Measurements from ENCODE around the gene RGMA.
"Not testable (repeated sequence)": the region's sequence is repeated elsewhere in the genome, so short reads cannot be mapped to it uniquely, and the experiment has no call there.

The RGMA gene

DNA sequence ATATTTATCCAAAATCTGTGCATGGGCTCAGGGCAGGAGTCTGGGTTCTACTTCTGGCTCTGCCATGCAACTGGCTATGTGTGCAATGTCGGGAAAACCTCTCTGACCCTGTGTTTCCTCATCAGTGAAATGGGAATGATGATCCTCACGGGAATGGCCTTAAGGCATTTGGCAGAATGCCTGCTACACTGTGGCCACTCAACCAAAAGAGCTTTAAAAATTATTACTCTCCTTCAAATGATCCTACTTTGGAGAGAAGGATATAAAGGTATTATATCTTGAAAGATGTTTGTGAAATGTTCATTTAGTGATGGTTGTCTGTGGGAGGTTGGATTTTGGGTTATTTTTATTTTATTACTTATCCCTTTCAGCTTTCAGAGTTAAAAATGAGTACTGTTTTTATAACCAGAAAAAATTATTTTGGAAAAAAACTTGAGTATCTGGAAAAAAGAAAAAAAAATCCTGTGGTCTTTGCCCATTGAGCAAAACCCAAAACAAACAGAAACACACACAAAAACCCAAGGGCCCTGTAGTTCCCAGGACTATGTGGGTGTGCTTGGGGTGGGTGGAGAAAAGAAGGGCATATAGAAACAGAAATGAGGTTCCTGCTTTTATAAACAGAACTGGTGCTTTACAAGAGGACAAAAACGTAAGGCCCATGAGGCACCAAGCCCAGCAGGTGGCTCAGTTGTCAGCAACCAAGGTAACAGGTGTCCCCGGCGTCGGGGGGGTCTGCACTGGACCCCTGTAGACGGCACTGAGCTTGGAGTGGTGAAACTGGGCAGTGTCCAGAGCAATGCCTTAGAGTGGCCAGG lies 22.0 kb downstream of the RGMA start:
- no peak for DNase-seq (ENCODE audit: low read depth in 2 of 2)

DNA sequence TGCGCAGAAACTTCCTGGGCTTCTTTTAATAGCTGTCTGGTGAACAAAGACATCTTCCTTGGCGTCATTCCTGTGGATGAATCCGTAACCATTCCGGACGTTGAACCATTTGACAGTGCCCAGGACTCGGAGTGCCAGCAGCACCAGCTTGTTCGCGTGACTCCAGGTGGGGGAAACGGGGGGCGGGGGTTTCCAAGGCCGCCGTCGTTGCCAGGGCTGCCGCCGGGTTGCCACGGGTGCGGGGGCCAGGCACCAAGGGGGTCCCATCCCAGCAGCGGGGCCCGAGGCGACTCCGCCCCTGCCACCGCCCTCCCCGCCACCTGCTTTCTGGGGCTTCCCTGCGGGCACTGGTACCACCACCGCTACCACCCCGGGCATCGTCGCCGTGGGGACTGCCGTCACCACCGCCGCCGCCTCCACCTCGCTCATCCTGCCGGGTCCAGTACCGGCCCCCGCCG lies 22.8 kb downstream of the RGMA start:
- DNase-seq (ENCODE audit: low read depth in 2 of 2) = no peak

DNA sequence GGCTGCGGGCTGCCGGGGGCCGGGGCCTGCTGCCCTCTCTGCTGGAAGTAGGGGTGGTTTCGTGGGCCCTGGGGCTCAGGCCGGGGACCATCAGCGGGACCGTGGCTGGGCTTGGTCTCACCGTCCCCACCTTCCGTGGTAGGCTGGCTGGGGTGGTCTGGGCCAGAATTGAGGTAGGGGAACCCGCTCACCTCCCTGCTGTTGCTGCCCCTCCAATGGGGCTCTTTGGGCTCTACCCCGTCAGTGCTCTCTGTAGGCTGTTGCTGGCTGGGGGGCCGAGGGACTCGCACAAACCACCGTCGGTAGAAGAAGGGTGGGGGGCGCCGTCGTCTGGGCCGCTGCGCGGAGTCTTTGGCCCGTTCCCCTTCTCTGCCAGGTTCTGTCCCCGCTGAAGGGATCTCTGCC lies 23.4 kb downstream of the RGMA start:
- no peak for DNase-seq (ENCODE audit: low read depth in 2 of 2)

DNA sequence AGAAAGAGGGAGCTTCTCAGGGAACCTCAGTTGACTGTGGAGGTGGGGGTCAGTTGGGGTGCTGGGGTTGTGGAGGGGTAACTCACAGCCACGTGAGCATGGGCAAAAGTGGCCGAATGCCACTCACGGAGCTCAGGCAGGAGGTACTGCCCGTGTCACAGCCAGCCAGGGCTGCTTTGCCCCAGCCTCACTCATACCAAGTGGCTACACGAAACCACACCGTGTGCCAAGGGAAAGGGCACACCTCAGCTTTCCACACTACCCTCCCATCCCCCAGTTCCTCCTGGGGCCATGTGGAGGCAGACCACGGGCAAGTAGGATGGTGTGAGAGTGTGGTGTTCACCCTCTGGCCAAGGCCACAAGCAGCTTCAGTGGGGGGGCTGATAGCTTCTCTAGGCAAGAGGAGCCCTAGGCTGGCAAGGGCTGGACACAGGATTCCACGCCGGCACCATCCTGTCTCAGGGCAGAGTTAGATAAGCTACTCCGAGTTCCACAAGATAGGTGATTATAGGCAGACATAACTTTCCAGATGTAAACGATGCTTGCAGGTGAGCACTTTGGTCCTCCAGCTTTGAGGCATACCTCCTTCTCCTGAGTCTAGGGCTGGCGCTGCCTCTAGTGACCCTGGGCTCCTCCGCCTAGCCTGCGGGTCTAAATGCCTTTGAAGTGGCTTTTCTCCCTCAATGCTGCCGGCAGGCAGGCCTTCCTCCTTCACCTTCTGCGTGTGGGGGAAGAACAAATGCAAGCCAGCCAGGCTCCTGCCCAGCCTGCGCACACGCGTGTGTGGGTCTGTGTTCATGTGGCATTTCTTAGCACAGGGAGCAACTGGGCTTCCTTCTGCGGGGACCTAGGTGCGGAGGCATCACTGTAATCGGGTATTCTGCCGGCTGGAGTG lies 25.0 kb downstream of the RGMA start:
- DNase-seq (ENCODE audit: low read depth in 2 of 2) = no peak

DNA sequence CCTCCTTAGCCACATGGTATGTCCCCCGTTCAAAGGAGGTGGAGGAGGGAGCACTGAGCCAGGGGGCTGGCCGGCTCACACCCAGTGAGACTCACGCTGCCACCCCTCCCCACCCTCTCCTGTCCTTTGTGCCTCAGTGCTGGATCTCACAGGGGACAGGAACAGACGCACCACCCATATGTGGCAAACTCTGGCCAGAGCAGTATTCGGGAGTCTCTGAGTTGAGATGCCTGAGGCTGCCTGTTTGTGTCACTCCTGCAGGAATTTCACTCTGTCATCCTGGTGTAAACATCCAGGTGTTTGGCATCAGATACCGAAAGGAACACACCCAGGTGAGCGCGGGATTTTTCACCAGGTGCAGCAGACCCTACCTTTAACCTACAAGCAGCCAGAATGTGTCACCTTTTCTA lies 25.7 kb downstream of the RGMA start:
- DNase-seq (ENCODE audit: low read depth in 2 of 2) = no peak

DNA sequence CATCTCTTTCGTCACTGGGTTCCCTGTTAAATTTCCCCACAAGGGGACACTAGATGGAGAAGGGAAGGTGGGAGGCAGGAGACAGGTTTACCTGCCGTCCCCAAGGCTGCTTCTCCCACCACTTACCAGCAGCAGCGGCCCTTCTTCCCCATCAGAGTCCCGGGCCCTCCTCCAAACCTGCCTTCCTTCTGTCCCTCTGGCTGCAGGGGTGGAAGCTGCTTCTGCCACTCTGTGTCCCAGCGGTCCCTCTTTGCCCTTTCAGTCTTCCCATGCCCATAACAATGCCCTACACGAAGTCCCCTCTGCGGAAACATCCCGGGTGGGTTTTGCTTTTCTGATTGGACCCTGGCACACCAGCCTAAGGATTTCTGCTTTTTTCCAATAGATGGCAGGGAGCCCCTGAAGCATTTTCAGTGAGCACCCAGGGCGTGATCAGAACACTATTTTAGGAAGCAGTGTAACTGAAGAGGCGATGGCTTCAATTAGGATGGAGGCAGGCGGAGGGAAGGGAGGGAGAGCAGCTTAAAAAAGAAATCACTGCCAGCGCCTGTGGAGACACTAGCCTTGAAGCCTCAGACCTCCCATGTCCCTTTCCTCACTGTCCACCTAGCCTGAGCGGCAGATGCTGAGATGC lies 26.3 kb downstream of the RGMA start:
- not testable (repeated sequence) for DNase-seq (ENCODE audit: low read depth in 2 of 2)

DNA sequence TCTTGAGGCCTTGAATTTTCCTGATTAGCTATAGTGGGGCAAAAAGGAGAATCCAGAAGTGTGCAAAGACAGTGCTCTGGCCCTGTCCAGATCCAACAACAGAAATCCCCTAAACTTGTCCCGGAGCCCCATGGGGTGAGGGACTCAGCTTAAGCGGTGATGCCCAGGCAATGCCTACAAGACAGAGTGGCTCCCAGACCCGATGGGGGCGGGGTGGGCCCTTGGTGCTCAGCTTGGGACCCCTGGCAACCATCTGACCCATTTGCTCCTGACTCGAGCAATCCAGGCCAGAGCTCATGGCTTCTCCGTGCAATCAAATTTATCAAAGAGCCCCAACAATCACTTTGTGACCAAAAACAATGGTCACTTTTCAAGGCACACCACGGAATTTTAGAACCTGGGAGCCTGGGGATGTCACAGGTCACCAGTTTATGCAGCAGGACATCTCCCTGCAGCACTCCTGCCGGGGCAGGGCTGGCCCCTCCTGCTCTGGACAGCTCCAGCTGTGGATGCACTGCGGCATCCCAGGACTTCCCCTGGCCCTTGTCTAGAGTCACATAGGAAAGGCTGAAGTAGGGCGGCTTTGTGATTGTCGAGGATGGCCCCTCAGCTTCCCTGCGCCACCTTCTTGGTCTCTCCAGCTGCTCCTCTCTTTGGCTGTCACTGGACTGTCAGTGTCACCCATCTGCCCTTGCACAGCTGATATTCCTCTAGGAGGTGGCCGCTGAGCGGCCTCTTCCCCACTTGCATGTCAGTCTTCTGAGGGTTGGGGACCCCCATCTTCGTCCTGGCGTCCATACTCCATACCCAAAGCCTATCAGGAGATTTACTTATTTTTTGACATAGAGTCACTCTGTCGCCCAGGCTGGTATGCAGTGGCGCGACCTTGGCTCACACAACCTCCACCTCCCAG lies 28.4 kb downstream of the RGMA start:
- DNase-seq (ENCODE audit: low read depth in 2 of 2) = no peak

DNA sequence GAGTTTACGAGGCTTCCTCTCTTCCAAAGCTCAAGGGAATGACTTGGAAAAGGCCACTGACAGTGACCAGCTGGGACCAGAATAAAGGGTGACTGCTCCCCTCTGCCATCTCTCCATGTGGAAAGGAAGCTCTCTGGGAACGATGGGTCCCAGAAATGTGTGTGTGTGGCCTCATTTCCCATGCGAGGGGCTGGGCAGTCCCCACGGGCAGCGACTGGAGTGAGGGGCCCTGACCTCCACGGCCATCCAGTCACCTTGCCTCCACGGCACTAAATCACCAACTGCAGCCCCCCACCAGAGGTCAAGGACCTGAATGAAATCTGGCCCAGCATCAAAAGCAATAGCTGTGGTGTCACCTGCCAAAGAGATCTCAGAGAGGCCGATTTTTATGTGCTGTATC lies 29.6 kb downstream of the RGMA start:
- DNase-seq (ENCODE audit: low read depth in 2 of 2) = no peak

DNA sequence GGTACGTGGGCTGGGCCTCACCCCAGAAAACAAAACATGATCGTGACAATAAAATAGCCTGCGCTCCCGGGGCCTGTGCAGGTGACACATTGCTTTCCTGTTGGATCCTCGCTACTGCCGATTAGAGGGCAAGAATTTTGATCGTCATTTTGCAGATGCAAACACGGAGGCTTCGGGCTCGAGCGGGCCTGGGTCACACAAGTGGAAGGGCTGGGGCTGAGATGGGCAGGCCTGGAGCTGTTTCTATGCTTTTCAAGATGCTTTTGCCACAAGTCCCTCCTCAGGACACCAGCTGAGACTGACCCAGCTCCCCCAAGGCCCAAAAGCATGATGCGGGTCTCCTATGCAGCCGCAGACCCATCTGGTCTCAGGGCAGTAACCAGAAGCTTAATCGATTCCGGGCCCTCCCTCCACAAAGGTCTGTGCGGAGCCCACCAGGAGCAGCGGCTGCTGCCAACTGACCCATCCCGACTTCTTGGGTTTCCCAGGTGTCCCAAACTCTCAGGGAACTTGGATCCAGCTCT lies 30.0 kb downstream of the RGMA start:
- DNase-seq (ENCODE audit: low read depth in 2 of 2) = no peak

DNA sequence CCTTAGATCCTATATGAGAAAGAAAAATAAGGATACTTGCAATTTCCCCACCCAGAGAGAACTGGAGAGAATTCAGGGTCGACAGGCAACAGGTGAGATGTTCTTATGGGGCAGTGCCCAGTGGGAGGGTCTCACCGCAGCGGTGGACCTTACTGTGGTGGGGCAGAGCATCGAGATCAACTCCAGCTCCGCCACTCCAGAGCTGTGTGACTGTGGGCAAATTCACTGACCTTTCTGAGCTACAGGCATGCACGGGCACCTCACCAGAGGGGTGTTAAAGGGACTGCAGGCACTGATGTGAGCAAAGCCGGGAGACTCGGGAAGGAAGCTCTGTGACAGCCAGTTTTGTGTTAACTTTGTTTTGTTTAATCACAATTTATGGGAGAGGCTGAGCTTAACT lies 30.9 kb downstream of the RGMA start:
- DNase-seq (ENCODE audit: low read depth in 2 of 2) = no peak

DNA sequence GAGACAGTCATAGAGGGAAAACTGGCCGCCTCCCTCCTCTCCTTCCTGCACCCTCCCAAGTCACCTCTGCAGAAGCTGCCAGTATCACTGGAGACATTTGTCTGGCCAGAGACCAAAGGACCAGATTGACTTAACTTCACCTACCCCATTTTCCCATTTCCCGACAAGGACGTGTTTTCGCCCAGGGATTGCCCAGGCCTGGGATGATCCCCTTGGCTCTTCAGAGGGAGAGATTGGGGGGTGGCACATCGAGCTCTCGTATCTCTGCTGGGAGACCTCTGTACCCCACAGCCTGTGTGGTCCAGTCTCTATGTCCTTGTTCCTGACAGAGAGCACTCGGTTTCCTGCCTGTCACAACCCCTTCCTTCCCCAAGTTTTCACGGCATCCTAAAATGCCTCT lies 31.4 kb downstream of the RGMA start:
- DNase-seq (ENCODE audit: low read depth in 2 of 2) = no peak

DNA sequence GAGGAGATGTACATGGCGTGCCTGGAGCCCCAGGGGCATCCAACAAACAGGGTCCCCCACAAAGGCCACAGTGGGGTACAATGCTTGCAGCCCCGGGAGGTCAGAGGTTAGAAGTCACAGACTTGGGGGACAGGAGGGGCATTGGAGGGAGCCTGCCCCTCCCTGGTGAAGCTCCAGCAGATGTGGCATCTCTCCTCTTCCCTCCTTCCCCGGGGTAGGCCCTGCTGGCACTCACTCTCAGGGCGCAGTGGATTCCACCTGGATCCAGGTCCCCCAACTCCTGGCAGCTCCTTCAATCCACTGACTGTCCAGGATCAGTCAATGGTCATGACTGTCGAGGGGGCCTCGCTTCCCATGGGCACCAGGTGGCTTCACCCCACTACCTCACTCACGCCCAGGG lies 32.2 kb downstream of the RGMA start:
- DNase-seq (ENCODE audit: low read depth in 2 of 2) = no peak

DNA sequence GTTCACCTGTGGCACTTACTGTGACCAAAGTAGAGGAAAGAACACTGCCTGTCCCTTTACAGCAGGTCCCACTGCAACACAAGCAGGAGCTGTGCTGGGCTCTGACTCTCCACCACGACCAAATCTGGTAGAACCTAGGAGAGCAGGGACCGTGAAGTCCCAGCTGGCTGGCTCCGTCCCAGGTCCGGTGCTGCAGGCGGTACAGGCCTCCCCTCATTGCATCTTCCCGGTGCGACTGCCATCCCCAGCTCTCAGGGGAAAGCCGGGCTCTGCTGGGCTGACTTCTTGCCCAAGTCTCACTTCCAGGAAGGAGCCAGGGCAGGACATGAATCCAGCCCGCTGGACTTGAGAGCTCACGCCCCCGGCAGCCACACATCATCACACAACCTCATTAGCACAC lies 33.8 kb downstream of the RGMA start:
- no peak for DNase-seq (ENCODE audit: low read depth in 2 of 2)

DNA sequence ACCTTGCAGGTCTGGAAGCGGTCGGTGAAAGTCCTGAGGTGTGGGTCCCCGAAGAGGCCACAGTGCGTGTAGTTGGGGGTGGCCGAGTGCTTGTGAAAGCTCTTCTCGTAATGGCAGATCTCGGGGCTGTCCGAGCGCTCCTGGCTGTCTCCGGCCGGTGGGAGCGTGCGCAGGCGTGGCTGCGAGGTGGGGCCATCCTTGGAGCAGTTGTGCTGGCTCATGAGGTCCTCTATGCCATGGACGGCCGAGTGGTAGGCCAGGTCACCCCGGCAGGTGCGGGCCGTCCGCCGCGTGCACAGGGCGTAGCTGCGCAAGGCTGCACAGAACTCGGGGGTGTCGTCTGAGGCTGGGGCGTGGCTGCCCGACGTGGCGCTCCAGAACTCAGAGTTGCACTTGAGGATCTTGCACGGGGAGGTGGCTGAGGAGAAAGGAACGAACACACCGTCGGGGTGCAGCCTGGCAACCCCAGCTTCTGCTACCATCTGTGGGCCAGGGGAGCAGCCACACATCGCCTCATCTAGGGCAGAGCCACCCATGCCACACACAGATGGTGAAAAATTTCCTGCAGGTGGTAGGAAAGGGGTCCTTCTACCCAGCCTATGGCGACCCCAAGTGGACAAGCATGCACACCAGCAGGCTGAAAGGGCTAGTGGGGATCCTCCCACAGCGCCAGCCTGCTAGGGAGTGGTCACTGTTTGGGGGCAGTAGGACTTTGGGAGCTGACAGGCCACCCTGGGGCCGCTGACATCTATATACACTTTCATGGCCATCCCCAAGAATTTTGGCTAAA lies 36.7 kb downstream of the RGMA start:
- DNase-seq (ENCODE audit: low read depth in 2 of 2) = no peak

DNA sequence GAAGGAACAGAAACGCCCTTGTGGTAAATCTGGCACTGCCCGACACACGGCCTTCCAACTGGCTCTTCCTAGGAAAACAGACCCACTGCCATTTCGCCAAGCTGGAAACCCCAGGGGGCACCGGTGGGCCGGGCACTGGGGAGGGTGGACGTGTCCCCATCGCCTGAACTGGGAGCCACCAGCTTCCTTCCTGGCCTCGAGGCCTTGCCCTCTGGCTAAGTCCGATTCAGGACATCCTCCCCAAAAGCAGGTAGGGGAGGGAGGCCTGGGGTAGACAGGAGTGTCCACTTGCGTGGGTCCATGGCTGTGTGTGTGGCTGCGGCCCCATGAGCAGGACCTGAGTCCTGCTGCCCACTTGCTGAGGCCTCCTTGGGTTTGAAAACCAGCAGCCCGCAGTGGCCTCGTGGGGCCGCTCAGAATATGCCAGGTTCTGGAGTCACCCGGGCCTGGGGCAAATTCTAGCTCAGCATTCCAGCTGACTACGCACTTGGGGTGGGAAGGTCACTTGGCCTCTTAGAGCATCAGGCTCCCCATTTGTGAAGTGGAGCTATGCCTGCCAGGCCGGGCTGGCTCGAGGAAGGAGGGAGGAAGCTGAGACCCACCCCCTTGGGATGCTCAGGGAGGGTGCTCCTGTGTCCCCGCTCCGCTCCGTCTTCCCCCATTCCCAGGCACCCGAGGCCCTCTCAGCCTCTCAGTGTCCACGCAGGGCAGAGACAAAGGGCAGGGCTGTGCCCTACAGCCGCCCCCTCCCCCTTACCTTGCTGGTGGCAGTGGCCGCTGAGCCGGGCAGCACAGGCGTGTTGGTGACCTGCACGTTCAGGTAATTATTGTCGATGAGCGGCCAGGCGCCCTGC lies 37.5 kb downstream of the RGMA start:
- DNase-seq (ENCODE audit: low read depth in 2 of 2) = no peak

DNA sequence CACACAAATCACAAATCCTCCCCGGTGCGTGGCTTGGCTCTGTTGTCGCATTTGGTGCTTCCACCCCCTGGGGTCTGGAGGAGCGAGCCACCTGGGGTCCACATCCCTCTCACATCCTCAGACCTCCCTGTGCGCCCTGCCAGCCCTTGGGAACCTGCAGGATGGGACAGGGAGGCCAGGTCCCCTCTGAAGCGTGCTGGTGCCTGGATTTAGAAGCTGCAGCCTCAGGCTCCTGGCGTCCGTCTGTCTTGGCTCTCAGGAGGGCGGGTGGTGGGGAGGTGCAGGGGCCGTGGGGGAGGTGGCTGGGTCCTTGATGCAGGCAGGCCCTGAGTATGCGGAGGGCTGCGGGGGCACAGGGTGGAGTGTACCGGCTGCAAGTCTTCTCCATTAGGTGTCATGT lies 38.4 kb downstream of the RGMA start:
- DNase-seq (ENCODE audit: low read depth in 2 of 2) = no peak

DNA sequence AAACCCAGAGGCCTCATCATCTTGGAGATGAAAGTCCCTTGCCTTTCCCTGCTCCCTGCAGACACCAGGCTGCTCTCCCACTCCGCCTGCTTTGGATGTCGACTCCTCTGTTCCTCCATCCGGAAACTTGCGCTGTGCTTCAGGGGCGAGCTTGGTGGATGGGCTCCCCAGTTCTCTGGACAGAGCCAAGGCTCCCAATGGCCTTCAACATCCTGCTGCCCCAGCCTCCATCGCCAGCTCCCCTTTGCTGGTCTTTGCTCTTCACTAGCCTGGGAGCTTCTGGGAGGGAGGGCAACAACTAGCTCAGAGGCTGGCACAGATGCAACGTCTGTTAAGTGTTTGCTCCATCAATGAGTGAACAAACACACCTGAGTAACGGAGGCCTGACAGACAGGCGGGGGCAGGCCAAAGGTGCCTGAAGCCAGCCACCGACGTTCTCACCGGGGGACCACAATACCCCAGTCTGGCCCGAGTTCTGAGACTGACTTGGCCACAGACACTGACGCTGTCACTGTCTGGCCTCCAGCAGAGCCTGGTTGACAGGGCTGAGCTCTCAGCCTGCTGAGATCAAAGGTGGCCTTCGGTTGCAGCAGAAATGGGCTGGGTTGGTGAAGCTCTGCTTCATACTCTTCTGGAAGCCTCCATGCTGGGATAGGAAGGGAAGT lies 39.0 kb downstream of the RGMA start:
- DNase-seq (ENCODE audit: low read depth in 2 of 2) = no peak

DNA sequence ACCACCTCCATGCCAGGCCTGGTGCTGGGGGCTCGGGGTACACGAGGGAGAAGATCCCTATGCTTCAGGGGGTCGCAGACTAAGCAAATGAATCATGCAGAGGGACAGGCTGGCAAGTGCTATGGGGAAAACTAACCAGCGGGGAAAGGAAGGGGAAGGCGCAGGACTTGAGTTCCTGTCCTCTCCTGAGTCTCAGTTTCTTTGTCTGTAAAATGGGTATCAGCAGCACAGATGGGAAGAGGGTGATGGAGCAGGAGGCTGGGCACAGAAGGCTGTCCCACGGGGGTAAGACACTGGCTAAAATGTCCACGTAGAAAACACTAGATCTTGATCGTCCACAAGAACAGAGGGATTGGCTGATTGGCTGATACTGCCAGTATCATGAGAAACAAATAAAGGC lies 39.8 kb downstream of the RGMA start:
- no peak for DNase-seq (ENCODE audit: low read depth in 2 of 2)

DNA sequence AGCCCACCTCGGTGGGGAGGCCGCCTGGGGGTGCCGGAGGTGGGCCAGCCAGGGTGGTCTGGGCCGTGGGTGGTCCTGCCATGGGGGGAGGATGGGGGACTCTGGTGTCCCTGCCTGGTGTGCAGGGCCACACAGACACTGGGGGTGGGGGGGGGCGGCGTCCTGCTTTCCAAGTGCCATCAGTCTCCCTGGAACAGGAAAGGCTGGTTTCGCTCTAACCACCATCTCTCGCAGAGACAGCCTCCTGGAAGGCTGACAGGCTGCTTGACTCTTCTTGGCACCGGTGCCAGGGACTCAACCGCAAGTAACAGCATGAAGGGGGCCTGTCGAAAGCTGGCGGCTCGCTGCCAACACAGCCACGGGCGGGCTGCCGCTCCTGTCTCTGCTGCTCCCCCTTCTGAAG lies 40.3 kb downstream of the RGMA start:
- DNase-seq (ENCODE audit: low read depth in 2 of 2) = no peak

All from fibroblast of skin of left quadriceps (primary cell).